Breast epithelium (tissue), 4 donors: Measurements from ENCODE around the gene HERPUD2. TPM values are rescaled to one million over a fixed set of nuclear protein-coding genes. Genes with fewer than 3 reads are reported as not detected.

Experiments used
- DNase-seq, 2 donors: peaks; one replicate each; pipeline ENCODE4 v3.0.0-alpha.2; 2019; ENCODE audit warnings: low spot score in 2 of 2
- H3K27ac ChIP-seq, 2 donors: fragments of 200-600 bp; sonication (generic) in 1 of 2; one replicate each; pipeline ENCODE4 v1.5.1; 2016 to 2019; ENCODE audit warnings: mild to moderate bottlenecking in 1 of 2
- H3K27me3 ChIP-seq, 2 donors: fragments of 200-600 bp; sonication (generic) in 1 of 2; one replicate each; pipeline versions ENCODE4 v1.5.1 to v1.6.0; 2017 to 2019; ENCODE audit warnings: control low read depth in 1 of 2, mild to moderate bottlenecking in 1 of 2
- H3K36me3 ChIP-seq: fragments of 200-600 bp; one replicate; pipeline ENCODE4 v1.5.1; 2019
- H3K4me1 ChIP-seq, 2 donors: fragments of 200-600 bp; sonication (generic); one replicate each; pipeline ENCODE4 v1.5.1; 2016 to 2019; ENCODE audit warnings: control low read depth in 1 of 2
- H3K4me3 ChIP-seq, 3 donors: fragments of 200-600 bp; sonication (generic); 1 replicate in 2 of 3; 2 replicates in 1 of 3; pipeline ENCODE4 v1.5.1; 2016 to 2019; ENCODE audit warnings: mild to moderate bottlenecking in 3 of 3, moderate library complexity in 2 of 3
- H3K9me3 ChIP-seq, 2 donors: fragments of 200-600 bp; sonication (generic) in 1 of 2; one replicate each; pipeline ENCODE4 v1.5.1; 2016 to 2019; ENCODE audit warnings: control low read depth in 1 of 2
- POLR2A ChIP-seq: fragments of 450-650 bp; IDR thresholded peaks from one replicate; pipeline ENCODE4 v1.6.1; 2016; ENCODE audit warnings: antibody characterized with exemption, mild to moderate bottlenecking, moderate library complexity
- POLR2AphosphoS5 ChIP-seq, 3 donors: sonication (generic); formaldehyde crosslinking; IDR thresholded peaks; one replicate each; pipeline ENCODE4 v1.6.1; 2017; ENCODE audit warnings: antibody characterized with exemption in 3 of 3
- intact Hi-C: fragments of 100-400 bp; cut with DNase I; formaldehyde crosslinking; loops from one replicate; pipeline ENCODE4 v1.15.1; 2023; ENCODE audit warnings: low total_unique reads
- total RNA-seq, 3 donors: library from RNA; depleted of rRNA; stranded (reverse); fragments of >200 nt; gene quantifications; one replicate each; pipeline ENCODE4 v1.1.0, GENCODE V29; 2016
- TF ChIP-seq, protein P1 (sequence below), 3 donors: fragments of 450-650 bp; IDR thresholded peaks; one replicate each; pipeline ENCODE4 v1.5.1; 2016 to 2017; ENCODE audit warnings: antibody characterized with exemption in 3 of 3, mild to moderate bottlenecking in 3 of 3, moderate library complexity in 3 of 3

Gene HERPUD2
- total RNA-seq, 3 donors from 2014 or later, result 31.1 to 39.7 (median 35.4) TPM

DNA sequence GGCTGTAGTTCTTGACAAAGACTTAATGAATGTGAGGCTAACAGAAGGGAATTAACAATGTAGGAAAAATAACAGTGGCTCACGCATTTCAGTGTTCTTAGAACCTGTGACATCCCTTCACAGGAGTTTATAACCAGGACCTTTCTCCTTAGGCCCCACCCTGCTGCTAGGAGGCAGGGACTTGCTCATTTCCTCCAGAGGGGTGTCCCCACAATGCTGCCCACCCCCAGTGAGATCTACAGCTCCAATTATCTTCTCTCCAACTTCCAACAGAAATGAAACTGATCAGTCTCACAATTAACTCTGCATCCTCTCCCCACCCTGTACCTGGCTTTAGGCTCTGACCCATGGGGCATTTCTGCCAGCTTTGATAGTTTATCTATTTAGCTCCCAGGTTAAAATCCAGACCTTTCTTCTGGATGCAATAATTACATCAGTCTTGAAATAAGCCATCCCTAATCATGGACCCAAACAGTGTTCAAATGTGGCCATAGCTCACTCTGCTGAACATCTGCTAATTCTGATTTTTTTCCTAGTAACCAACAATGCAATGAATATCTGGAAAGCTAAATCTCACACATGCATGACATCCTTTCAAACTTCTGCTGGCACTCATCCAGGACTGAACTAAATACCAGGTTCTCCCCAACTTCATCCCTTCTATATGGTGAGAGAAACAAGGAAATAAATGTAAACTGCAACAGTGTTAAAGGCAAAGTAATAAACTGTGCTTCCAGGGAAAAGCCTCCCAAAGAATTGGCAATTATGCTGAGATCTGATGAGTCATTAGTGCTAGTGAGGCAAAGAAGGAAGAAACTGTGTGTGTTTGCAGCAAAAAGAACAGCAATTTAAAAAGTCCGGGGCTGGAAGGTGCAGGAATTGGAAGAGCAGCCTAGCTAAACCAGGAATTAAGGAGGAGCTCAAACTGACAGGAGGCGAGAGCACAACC, 64.6 kb downstream of the HERPUD2 start:
- no peak overlapping the region for H3K4me3 ChIP-seq
- H3K36me3 ChIP-seq, result no peaks in the 10 kb centered on the region
- intact Hi-C loops, result no loop called here
- no peaks in the 10 kb centered on the region for H3K9me3 ChIP-seq
- no peak for DNase-seq
- no peak overlapping the region for H3K27ac ChIP-seq
- no peaks in the 10 kb centered on the region for H3K4me1 ChIP-seq
- no peak for TF ChIP-seq POLR2A
- TF ChIP-seq, protein P1, sequence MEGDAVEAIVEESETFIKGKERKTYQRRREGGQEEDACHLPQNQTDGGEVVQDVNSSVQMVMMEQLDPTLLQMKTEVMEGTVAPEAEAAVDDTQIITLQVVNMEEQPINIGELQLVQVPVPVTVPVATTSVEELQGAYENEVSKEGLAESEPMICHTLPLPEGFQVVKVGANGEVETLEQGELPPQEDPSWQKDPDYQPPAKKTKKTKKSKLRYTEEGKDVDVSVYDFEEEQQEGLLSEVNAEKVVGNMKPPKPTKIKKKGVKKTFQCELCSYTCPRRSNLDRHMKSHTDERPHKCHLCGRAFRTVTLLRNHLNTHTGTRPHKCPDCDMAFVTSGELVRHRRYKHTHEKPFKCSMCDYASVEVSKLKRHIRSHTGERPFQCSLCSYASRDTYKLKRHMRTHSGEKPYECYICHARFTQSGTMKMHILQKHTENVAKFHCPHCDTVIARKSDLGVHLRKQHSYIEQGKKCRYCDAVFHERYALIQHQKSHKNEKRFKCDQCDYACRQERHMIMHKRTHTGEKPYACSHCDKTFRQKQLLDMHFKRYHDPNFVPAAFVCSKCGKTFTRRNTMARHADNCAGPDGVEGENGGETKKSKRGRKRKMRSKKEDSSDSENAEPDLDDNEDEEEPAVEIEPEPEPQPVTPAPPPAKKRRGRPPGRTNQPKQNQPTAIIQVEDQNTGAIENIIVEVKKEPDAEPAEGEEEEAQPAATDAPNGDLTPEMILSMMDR (IDR thresholded peaks at IDR 0.05), result no peak
- no peak for TF ChIP-seq POLR2AphosphoS5 (IDR thresholded peaks at IDR 0.05)
- no peaks in the 10 kb centered on the region for H3K27me3 ChIP-seq

DNA sequence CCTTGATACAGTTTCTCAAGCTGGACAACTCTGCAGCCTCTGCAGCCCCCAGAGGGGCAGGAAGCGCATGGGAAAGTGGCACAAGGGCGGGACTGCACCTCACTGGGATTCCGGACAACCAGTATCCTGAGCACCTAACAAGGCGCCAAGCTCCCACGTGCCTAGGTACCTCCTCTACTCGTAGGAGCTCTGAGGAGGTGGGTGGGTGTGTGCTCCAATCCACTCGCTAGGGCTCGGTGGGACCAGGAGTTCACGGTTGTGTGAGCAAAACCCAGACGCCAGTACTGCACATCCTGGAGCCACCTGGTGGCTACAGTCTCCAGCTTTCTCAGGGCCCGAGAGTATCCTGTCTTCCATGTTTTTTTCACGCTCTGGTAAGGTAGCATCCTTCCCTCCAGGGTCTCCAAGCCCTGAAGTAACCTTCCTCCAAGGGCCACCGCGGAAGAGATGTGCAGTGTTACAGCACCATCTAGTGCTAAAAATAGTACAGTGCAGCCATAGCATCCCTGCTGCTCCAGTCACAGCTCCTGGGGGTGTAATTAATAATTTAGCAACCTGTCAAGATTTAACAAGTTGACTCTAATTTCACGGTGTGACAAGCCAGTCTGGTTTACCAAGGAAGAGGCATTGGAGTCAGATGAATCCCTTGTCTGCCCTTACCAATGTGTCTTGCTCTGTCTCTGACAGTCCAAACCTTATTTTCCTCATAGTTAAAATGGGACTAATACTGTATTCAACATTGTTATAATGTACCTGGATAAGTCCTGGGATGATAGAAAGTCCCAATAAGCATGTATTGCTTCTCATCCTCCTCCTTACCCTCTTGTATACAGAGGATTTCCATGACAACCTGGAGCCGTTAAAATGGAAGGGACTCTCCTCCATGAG, 70.4 kb downstream of the HERPUD2 start:
- no peaks in the 10 kb centered on the region for H3K27me3 ChIP-seq
- H3K27ac ChIP-seq, result no peak overlapping the region
- no peaks in the 10 kb centered on the region for H3K36me3 ChIP-seq
- no peak overlapping the region for H3K4me3 ChIP-seq
- intact Hi-C loops, result no loop called here
- no peak for DNase-seq
- H3K4me1 ChIP-seq, result no peaks in the 10 kb centered on the region
- H3K9me3 ChIP-seq, result no peaks in the 10 kb centered on the region
- TF ChIP-seq, protein P1 (IDR thresholded peaks at IDR 0.05), result peak in 2 of 3 donors; percentile 44 to 64
- no peak for TF ChIP-seq POLR2AphosphoS5 (IDR thresholded peaks at IDR 0.05)
- TF ChIP-seq POLR2A, result no peak

DNA sequence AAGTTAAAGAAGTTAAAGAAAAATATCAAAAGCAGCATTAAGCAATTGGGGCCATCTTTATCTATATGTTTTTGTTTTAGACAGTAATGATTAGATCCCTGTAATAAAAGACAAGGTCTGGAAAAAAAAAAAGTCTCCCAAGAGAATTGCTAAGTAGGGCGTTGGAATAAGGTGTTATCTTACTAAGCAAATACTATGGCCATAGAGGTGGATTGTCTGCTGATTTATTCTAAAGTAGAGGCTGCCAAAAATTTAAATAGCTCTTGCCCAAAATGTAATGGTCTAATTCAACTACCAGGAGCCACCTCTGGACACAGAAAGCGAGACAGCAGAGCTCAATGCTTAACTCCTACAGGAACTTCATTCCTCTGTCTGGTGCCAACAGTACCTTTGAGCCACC, 71.6 kb downstream of the HERPUD2 start:
- TF ChIP-seq POLR2A (no peak), POLR2AphosphoS5 (IDR thresholded peaks at IDR 0.05) (no peak)
- Histone ChIP-seq H3K27ac (no peak overlapping the region), H3K4me1 (no peaks in the 10 kb centered on the region), H3K4me3 (no peak overlapping the region), H3K9me3 (no peaks in the 10 kb centered on the region), H3K27me3 (no peaks in the 10 kb centered on the region), H3K36me3 (no peaks in the 10 kb centered on the region)
- DNase-seq, result no peak
- intact Hi-C loops, result no loop called here

DNA sequence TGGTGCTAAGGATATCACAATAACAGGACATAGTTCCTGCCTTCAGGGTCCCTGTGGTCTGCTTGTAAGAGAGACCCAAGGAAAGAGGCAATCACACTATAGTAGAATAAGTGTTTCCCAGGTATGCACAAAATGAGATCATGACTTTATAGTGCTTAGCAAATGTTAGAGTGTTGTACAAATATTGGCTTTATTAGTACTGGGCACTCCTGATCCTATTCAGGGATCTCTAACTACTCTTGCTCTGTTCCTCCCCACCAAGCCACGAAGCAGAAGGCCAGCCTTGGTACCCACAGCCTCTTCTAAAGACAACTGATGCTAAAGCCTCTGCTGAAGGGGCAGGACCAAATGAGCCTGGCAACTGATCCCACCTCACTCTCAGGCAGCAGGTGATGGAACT, 75.1 kb downstream of the HERPUD2 start:
- Histone ChIP-seq H3K36me3 (no peaks in the 10 kb centered on the region), H3K27ac (no peak overlapping the region), H3K9me3 (no peaks in the 10 kb centered on the region), H3K4me3 (no peak overlapping the region), H3K4me1 (no peaks in the 10 kb centered on the region), H3K27me3 (no peaks in the 10 kb centered on the region)
- intact Hi-C loops, result no loop called here
- TF ChIP-seq, protein P1 (IDR thresholded peaks at IDR 0.05), result no peak
- TF ChIP-seq POLR2AphosphoS5 (IDR thresholded peaks at IDR 0.05), result no peak
- no peak for TF ChIP-seq POLR2A
- no peak for DNase-seq

DNA sequence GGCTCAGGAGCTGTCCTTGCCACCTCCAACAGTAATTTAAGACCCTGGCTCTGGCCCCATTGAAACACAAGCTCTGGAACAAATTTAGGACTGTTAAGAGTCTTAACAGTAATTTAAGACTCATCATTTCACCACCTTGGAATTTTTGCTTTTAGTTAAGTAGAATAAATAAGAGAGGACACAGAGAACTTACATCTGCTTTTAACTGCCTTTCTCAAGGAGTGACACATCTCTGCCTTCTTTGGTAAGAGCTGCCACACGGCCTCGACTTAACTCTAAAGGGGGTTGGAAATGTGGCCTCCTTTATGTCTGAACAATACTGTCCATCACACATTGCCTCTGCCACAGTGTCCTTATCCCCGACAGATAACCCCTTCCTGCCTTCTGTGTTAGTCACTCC, 77.9 kb downstream of the HERPUD2 start:
- Histone ChIP-seq H3K4me1 (no peaks in the 10 kb centered on the region), H3K4me3 (no peak overlapping the region), H3K36me3 (no peaks in the 10 kb centered on the region), H3K9me3 (no peaks in the 10 kb centered on the region), H3K27ac (no peak overlapping the region), H3K27me3 (no peaks in the 10 kb centered on the region)
- no peak for DNase-seq
- no peak for TF ChIP-seq POLR2A
- TF ChIP-seq, protein P1 (IDR thresholded peaks at IDR 0.05), result no peak
- TF ChIP-seq POLR2AphosphoS5 (IDR thresholded peaks at IDR 0.05), result no peak
- intact Hi-C loops, result no loop called here
